Upper lobe of right lung (tissue), 1 donor: Measurements from ENCODE around the gene PIP5KL1. TPM values are rescaled to one million over a fixed set of nuclear protein-coding genes. Genes with fewer than 3 reads are reported as not detected.

ENCODE experiments used
- ATAC-seq: fragments of 200-7000 bp; cut with Tn5 transposase; one replicate; pipeline ENCODE4 v1.9.1; 2020; ENCODE audit warnings: mild to moderate bottlenecking, moderate library complexity
- DNase-seq: peaks from one replicate; pipeline ENCODE4 v3.0.0-alpha.2; 2020
- H3K27ac ChIP-seq: fragments of 200-600 bp; one replicate; pipeline ENCODE4 v1.8.0; 2022
- H3K27me3 ChIP-seq: fragments of 200-600 bp; one replicate; pipeline ENCODE4 v1.8.0; 2022; ENCODE audit warnings: mild to moderate bottlenecking
- H3K36me3 ChIP-seq: fragments of 200-600 bp; one replicate; pipeline ENCODE4 v1.8.0; 2022
- H3K4me1 ChIP-seq: fragments of 200-600 bp; one replicate; pipeline ENCODE4 v1.8.0; 2022
- H3K4me3 ChIP-seq: fragments of 200-600 bp; one replicate; pipeline ENCODE4 v1.8.0; 2022; ENCODE audit warnings: mild to moderate bottlenecking
- H3K9me3 ChIP-seq: fragments of 200-600 bp; one replicate; pipeline ENCODE4 v1.8.0; 2022
- intact Hi-C: fragments of 100-400 bp; cut with DNase I; formaldehyde crosslinking; loops from one replicate; pipeline ENCODE4 v1.11.0; 2022
- long read RNA-seq: library from polyadenylated mRNA; unstranded; transcript quantifications from one replicate; pipeline ENCODE4 v2.0.0, GENCODE V29; 2021
- total RNA-seq: library from RNA; stranded (reverse); fragmentation: NEBNext Ultra II Directional; extraction: Animal tissue kit (Norgen Biotek cat#: 25700); gene quantifications from one replicate; pipeline ENCODE4 v1.2.1, GENCODE V29; 2021
- TF ChIP-seq, protein P1 (sequence below): fragments of 200-600 bp; IDR thresholded peaks from one replicate; pipeline ENCODE4 v1.8.0; 2022; ENCODE audit warnings: antibody characterized with exemption
- donor health status: DM: no; HTN: yes; CAD: no; lungs with severe emphysema.

PIP5KL1 gene, protein sequence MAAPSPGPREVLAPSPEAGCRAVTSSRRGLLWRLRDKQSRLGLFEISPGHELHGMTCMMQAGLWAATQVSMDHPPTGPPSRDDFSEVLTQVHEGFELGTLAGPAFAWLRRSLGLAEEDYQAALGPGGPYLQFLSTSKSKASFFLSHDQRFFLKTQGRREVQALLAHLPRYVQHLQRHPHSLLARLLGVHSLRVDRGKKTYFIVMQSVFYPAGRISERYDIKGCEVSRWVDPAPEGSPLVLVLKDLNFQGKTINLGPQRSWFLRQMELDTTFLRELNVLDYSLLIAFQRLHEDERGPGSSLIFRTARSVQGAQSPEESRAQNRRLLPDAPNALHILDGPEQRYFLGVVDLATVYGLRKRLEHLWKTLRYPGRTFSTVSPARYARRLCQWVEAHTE
- total RNA-seq, result 3.5 TPM
- long read RNA-seq, partial matches to known transcripts, result 2 of 5 reads
- long read RNA-seq, other reads (novel, unspliced or antisense), result 2 of 5 reads

DNA sequence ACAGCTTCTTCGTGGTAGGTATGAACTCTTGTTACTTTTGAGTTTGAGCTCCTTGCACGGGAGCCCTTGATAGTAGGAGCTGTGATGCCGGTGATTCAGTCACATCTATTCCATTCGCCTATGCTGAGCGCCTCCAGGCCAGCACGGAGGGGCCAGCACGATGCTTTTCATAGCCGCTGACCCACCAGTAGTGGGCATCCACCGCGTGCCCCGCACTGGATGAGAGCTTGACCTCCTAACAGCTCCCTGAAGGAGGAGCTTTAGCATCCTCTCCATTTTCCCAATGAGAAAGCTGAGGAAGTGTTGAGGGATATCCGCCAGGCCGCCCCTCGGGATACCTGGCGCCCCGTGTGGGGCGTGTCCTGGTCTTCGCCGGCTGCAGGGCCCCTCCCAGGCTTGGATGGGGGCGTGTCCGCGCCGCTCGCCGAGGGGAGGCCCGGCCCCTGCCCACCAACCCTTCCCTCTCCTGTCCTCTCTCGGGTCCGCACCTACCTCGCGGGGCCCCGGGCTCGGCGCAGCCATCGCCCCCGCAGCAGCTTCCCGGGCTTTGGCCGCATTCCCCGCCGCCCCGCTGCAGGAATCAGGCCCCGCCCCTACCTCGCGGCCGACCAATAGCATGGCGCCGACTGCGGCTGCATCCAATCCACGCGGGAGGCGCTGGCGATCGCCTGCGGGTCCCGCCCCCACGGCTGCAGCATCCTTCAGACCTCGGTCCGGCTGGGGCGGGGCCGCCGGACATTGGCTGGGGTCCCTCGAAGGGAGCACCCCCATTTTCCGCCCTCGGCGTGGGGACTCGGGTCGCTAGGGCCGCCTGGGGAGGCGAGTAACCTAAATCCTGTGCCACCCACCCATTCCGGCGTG, at the start of gene PIP5KL1:
Gene PIP5KL1, minus strand, starts transcription at position 547 of the 861 bp plus-strand sequence. Its CDS starts 25 bp downstream, at position 522.
- DNase-seq (peak; percentile 93), ATAC-seq (peak; percentile 82)
- no peaks in the 10 kb centered on the region for H3K9me3 ChIP-seq
- H3K27ac ChIP-seq, result peak within 1 kb of the TSS; percentile 78
- intact Hi-C loops, result no loop called here
- H3K36me3 ChIP-seq, result peaks cover 5% of the 10 kb centered on the region
- H3K27me3 ChIP-seq, result peaks cover 11% of the 10 kb centered on the region
- peak within 1 kb of the TSS; percentile 55 for H3K4me3 ChIP-seq
- TF ChIP-seq, protein P1, sequence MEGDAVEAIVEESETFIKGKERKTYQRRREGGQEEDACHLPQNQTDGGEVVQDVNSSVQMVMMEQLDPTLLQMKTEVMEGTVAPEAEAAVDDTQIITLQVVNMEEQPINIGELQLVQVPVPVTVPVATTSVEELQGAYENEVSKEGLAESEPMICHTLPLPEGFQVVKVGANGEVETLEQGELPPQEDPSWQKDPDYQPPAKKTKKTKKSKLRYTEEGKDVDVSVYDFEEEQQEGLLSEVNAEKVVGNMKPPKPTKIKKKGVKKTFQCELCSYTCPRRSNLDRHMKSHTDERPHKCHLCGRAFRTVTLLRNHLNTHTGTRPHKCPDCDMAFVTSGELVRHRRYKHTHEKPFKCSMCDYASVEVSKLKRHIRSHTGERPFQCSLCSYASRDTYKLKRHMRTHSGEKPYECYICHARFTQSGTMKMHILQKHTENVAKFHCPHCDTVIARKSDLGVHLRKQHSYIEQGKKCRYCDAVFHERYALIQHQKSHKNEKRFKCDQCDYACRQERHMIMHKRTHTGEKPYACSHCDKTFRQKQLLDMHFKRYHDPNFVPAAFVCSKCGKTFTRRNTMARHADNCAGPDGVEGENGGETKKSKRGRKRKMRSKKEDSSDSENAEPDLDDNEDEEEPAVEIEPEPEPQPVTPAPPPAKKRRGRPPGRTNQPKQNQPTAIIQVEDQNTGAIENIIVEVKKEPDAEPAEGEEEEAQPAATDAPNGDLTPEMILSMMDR, result no peak
- H3K4me1 ChIP-seq, result peaks cover 28% of the 10 kb centered on the region

DNA sequence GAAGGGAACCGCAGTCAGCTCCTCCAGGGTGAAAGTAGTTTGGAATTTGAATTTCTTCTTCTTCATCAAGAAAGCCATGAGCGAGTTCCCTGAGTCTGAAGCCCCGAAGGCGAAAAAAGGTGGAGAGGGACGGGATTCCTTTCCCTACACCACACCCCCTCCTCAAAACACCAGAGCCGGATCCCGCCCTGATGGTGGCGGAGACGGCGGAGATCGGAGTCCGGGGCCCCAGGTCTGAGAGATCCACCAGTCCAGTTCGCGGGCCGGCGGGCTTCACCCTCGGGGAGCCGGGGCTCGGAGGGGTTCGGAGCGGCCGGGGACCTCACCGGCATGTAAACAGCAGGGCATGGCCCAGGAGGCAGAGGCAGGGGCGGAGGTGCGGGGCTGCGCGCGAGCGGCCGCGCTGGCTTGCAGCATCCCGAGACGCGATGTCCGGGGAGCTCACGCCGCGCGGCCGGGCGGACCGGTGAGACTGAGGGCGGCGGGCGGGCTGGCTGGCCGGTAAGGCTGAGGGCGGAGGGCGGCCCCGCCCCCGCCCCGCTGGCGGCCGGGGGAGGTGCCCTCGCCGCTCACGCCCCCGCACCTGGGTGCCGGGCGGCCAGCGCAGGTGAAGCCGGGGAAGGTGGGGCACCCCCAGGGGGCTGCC, 49.6 kb upstream of the PIP5KL1 start:
- H3K9me3 ChIP-seq, result no peaks in the 10 kb centered on the region
- TF ChIP-seq, protein P1, result no peak
- peaks cover 51% of the 10 kb centered on the region for H3K4me1 ChIP-seq
- DNase-seq, result peak; percentile 84
- H3K27ac ChIP-seq, result peak overlapping the region; percentile 81
- peak overlapping the region; percentile 81 for H3K4me3 ChIP-seq
- ATAC-seq, result peak; percentile 57
- intact Hi-C loops, result no loop called here
- no peaks in the 10 kb centered on the region for H3K27me3 ChIP-seq
- H3K36me3 ChIP-seq, result no peaks in the 10 kb centered on the region

DNA sequence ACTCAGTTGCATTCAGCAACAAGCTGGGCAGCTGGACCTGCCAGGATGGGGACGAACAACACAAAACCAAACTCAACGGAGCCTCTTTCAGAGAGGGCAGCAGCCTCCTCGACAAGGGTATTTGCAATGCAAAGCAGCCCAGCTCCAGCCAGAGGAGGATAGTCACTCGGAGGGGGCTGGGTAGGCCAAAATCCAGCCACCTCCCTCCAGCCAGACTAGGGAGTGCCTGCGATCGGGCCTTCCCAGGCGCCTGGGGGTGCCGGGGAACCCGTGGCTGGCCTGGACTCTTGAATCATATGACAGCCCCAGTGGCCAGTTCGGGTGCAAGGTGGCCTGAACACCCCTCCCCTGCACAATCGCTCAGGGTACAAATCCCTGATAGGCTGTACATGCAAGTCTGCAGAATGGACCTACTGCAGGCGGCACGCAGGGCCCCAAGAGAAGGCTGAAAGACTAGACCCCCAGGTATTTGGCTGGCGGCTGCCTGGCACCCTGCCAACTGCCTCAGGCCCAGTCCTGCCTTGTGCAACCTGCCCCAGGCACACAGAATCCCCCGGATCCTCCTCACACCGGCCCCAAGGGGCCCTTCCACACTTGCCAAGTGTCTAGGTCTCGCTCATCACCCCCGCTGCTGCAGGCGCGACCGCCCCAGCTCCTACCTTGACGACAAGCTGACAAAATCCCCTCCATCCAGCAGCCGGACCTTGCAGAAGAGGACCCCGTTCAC, 48.9 kb upstream of the PIP5KL1 start:
- H3K27ac ChIP-seq, result peak overlapping the region; percentile 81
- H3K36me3 ChIP-seq, result no peaks in the 10 kb centered on the region
- DNase-seq (peak; percentile 80), ATAC-seq (peak; percentile 1)
- TF ChIP-seq, protein P1, result no peak
- peaks cover 58% of the 10 kb centered on the region for H3K4me1 ChIP-seq
- no peaks in the 10 kb centered on the region for H3K27me3 ChIP-seq
- intact Hi-C loops, result no loop called here
- H3K4me3 ChIP-seq, result peak overlapping the region; percentile 81
- no peaks in the 10 kb centered on the region for H3K9me3 ChIP-seq

DNA sequence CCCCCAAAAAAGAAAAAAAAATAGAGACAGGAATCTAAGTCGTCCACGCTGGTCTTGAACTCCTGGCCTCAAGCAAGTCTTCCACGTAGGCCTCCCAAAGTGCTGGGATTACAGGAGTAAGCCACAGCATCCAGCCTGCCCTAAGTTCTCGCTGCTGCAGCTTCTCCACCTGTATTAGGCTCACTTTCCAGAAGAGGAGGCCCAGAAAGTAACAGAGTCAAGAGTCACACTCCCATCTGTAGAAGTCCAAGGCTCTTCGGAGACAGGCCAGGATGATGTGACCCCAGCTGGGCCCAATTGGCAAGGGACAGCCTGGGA, 48.4 kb upstream of the PIP5KL1 start:
- no peaks in the 10 kb centered on the region for H3K36me3 ChIP-seq
- peaks cover 63% of the 10 kb centered on the region for H3K4me1 ChIP-seq
- ATAC-seq, result no peak
- H3K4me3 ChIP-seq, result peak overlapping the region; percentile 81
- intact Hi-C loops, result no loop called here
- TF ChIP-seq, protein P1, result no peak
- H3K27ac ChIP-seq, result peak overlapping the region; percentile 81
- DNase-seq, result no peak
- H3K9me3 ChIP-seq, result no peaks in the 10 kb centered on the region
- no peaks in the 10 kb centered on the region for H3K27me3 ChIP-seq
